LNCAP (cell line): ENCODE results near the gene SGMS1.

ENCODE experiments used
- CTCF ChIP-seq: fragments of 450-650 bp; IDR thresholded peaks from 2 replicates; pipeline ENCODE4 v1.5.1; 2017; ENCODE audit warnings: mild to moderate bottlenecking

Gene SGMS1

DNA sequence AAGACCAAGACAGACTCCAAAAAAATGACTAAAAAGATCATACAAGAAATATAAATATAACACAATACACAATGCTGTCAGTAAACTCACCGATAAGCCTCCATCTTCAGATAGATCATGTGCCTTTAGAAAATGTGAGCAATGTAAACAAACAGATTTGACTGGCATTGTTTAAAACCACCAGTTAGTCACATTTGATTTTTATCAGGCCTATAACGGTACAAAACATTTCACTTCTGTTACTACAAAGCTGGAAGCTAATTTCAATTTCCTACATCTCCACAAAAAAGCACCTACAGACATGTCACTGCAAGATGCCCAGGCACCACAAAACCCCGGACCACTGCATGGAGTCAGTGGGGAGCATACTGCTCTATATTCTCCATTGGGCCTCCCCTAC is 18.9 kb downstream of the SGMS1 start:
- no peak for TF ChIP-seq CTCF

- TF ChIP-seq CTCF, result no peak
Observed at GRCh38 chr10:50604049-50604640, 19.6 kb downstream of the SGMS1 start.

- TF ChIP-seq CTCF, result no peak
Observed at GRCh38 chr10:50603151-50603850, 20.5 kb downstream of the SGMS1 start.

GRCh38 chr10:50601974-50602373 is 21.8 kb downstream of the SGMS1 start:
- TF ChIP-seq CTCF, result no peak

GRCh38 chr10:50600831-50601477 is 22.8 kb downstream of the SGMS1 start:
- no peak for TF ChIP-seq CTCF

GRCh38 chr10:50600286-50600685 is 23.5 kb downstream of the SGMS1 start:
- TF ChIP-seq CTCF, result no peak

GRCh38 chr10:50596897-50597296 is 26.9 kb downstream of the SGMS1 start:
- TF ChIP-seq CTCF, result no peak
